HEK293 (cell line): ENCODE measurements around the gene KANSL3.

Source experiments
- CTCF ChIA-PET: fragments of 350-600 bp; formaldehyde crosslinking; extraction: SDS; loops from one replicate; lab custom pipeline; 2021; ENCODE audit warnings: antibody characterized with exemption; lab: Yijun Ruan, JAX
- POLR2A ChIA-PET: fragments of 300-600 bp; formaldehyde crosslinking; extraction: SDS; loops from one replicate; lab custom pipeline; 2020; ENCODE audit warnings: antibody characterized with exemption, inconsistent platforms; lab: Yijun Ruan, JAX
- H3K27ac ChIP-seq: fragments of 200-500 bp; sonication (Bioruptor generic); 2 replicates; pipeline ENCODE4 v1.5.1; 2014; ENCODE audit warnings: low read depth, low read length, control low read depth, inconsistent platforms; ENCODE audit errors: extremely low read depth
- H3K36me3 ChIP-seq, 2 experiments: fragments of 200-500 bp in 1 of 2; sonication (Bioruptor generic) in 1 of 2; 1 replicate in 1 of 2; 2 replicates in 1 of 2; pipeline ENCODE4 v1.5.1; 2014 to 2017; ENCODE audit warnings: inconsistent platforms in 2 of 2, low read length in 2 of 2; ENCODE audit not compliant: control insufficient read depth in 2 of 2, insufficient read depth in 1 of 2
- H3K4me1 ChIP-seq: fragments of 200-500 bp; sonication (Bioruptor generic); 2 replicates; pipeline ENCODE4 v1.5.1; 2014; ENCODE audit warnings: mild to moderate bottlenecking, low read length, inconsistent platforms; ENCODE audit not compliant: control insufficient read depth, insufficient read depth
- H3K4me3 ChIP-seq: 2 replicates; pipeline ENCODE4 v1.5.1; 2011; ENCODE audit warnings: low read depth, mild to moderate bottlenecking, control low read depth, low read length, moderate library complexity
- H3K9me3 ChIP-seq: fragments of 200-500 bp; sonication (Bioruptor generic); 2 replicates; pipeline ENCODE4 v1.5.1; 2014; ENCODE audit warnings: low read depth, low read length, inconsistent platforms; ENCODE audit not compliant: control insufficient read depth, insufficient read depth
- AEBP2 ChIP-seq: fragments of 450-650 bp; formaldehyde crosslinking; IDR thresholded peaks from 2 replicates; pipeline ENCODE4 v1.5.1; 2016; ENCODE audit warnings: missing biosample characterization, missing genetic modification characterization, borderline replicate concordance
- ATF2 ChIP-seq: fragments of 450-650 bp; formaldehyde crosslinking; IDR thresholded peaks from 2 replicates; pipeline ENCODE4 v1.5.1; 2016; ENCODE audit warnings: missing biosample characterization, missing genetic modification characterization, low read depth
- BCL11B ChIP-seq: fragments of 450-650 bp; formaldehyde crosslinking; IDR thresholded peaks from 2 replicates; pipeline ENCODE4 v1.5.1; 2016; ENCODE audit warnings: low read depth, missing biosample characterization, missing genetic modification characterization
- KLF9 ChIP-seq: fragments of 450-650 bp; formaldehyde crosslinking; IDR thresholded peaks from 2 replicates; pipeline ENCODE4 v1.5.1; 2016; ENCODE audit warnings: missing biosample characterization, missing genetic modification characterization, low read depth
- MZF1 ChIP-seq: fragments of 450-650 bp; formaldehyde crosslinking; IDR thresholded peaks from 2 replicates; pipeline ENCODE4 v1.5.1; 2017; ENCODE audit warnings: missing biosample characterization, missing genetic modification characterization, borderline replicate concordance
- PATZ1 ChIP-seq: fragments of 450-650 bp; formaldehyde crosslinking; IDR thresholded peaks from 2 replicates; pipeline ENCODE4 v1.5.1; 2016; ENCODE audit warnings: missing biosample characterization, missing genetic modification characterization
- SCRT1 ChIP-seq: fragments of 450-650 bp; formaldehyde crosslinking; IDR thresholded peaks from 2 replicates; pipeline ENCODE4 v1.5.1; 2016; ENCODE audit warnings: missing biosample characterization, missing genetic modification characterization, borderline replicate concordance
- SETDB1 ChIP-seq: IDR thresholded peaks from one replicate; pipeline ENCODE4 v1.6.1; 2017; ENCODE audit warnings: mild to moderate bottlenecking, low read length, moderate library complexity, mixed read lengths; ENCODE audit not compliant: insufficient read length
- YY1 ChIP-seq: fragments of 450-650 bp; formaldehyde crosslinking; IDR thresholded peaks from 2 replicates; pipeline ENCODE4 v1.5.1; 2018; ENCODE audit warnings: missing biosample characterization, missing genetic modification characterization
- ZBTB21 ChIP-seq: fragments of 450-650 bp; formaldehyde crosslinking; IDR thresholded peaks from 2 replicates; pipeline ENCODE4 v1.5.1; 2017; ENCODE audit warnings: missing biosample characterization, missing genetic modification characterization
- ZNF10 ChIP-seq: fragments of 450-650 bp; formaldehyde crosslinking; IDR thresholded peaks from 2 replicates; pipeline ENCODE4 v1.5.1; 2017; ENCODE audit warnings: missing biosample characterization, missing genetic modification characterization
- ZNF174 ChIP-seq: fragments of 450-650 bp; formaldehyde crosslinking; IDR thresholded peaks from 2 replicates; pipeline ENCODE4 v1.5.0; 2017; ENCODE audit warnings: missing biosample characterization, mild to moderate bottlenecking, missing genetic modification characterization
- ZNF175 ChIP-seq: fragments of 450-650 bp; formaldehyde crosslinking; IDR thresholded peaks from 2 replicates; pipeline ENCODE4 v1.5.1; 2016; ENCODE audit warnings: missing biosample characterization, missing genetic modification characterization
- ZNF18 ChIP-seq: fragments of 450-650 bp; formaldehyde crosslinking; IDR thresholded peaks from 2 replicates; pipeline ENCODE4 v1.5.1; 2016; ENCODE audit warnings: missing biosample characterization, missing genetic modification characterization
- ZNF248 ChIP-seq: fragments of 450-650 bp; formaldehyde crosslinking; IDR thresholded peaks from 2 replicates; pipeline ENCODE4 v1.5.1; 2017; ENCODE audit warnings: missing biosample characterization, missing genetic modification characterization
- ZNF266 ChIP-seq: fragments of 450-650 bp; formaldehyde crosslinking; IDR thresholded peaks from 2 replicates; pipeline ENCODE4 v1.5.1; 2016; ENCODE audit warnings: missing biosample characterization, missing genetic modification characterization, low read depth
- ZNF292 ChIP-seq: fragments of 450-650 bp; formaldehyde crosslinking; IDR thresholded peaks from 2 replicates; pipeline ENCODE4 v1.5.1; 2016; ENCODE audit warnings: low read depth, missing biosample characterization, missing genetic modification characterization, borderline replicate concordance
- ZNF311 ChIP-seq: fragments of 450-650 bp; formaldehyde crosslinking; IDR thresholded peaks from 2 replicates; pipeline ENCODE4 v1.5.1; 2017; ENCODE audit warnings: missing biosample characterization, missing genetic modification characterization, borderline replicate concordance
- ZNF394 ChIP-seq: fragments of 450-650 bp; formaldehyde crosslinking; IDR thresholded peaks from 2 replicates; pipeline ENCODE4 v1.5.1; 2016; ENCODE audit warnings: missing biosample characterization, missing genetic modification characterization, mild to moderate bottlenecking, moderate library complexity, borderline replicate concordance
- ZNF433 ChIP-seq: fragments of 450-650 bp; formaldehyde crosslinking; IDR thresholded peaks from 2 replicates; pipeline ENCODE4 v1.5.1; 2016; ENCODE audit warnings: missing biosample characterization, missing genetic modification characterization, low read depth
- ZNF549 ChIP-seq: fragments of 450-650 bp; IDR thresholded peaks from 2 replicates; pipeline ENCODE4 v1.5.1; 2018; ENCODE audit warnings: missing biosample characterization, missing genetic modification characterization, mild to moderate bottlenecking, inconsistent platforms, moderate library complexity
- ZNF621 ChIP-seq: fragments of 450-650 bp; formaldehyde crosslinking; IDR thresholded peaks from 2 replicates; pipeline ENCODE4 v1.5.1; 2017; ENCODE audit warnings: missing biosample characterization, missing genetic modification characterization
- ZNF629 ChIP-seq: fragments of 450-650 bp; formaldehyde crosslinking; IDR thresholded peaks from 2 replicates; pipeline ENCODE4 v1.5.1; 2017; ENCODE audit warnings: missing biosample characterization, missing genetic modification characterization
- ZNF747 ChIP-seq: fragments of 450-650 bp; formaldehyde crosslinking; IDR thresholded peaks from 2 replicates; pipeline ENCODE4 v1.5.1; 2016; ENCODE audit warnings: missing biosample characterization, missing genetic modification characterization
- ZNF776 ChIP-seq: fragments of 450-650 bp; formaldehyde crosslinking; IDR thresholded peaks from 2 replicates; pipeline ENCODE4 v1.5.0; 2017; ENCODE audit warnings: missing biosample characterization, missing genetic modification characterization, borderline replicate concordance
- ZNF792 ChIP-seq: fragments of 450-650 bp; formaldehyde crosslinking; IDR thresholded peaks from 2 replicates; pipeline ENCODE4 v1.5.1; 2016; ENCODE audit warnings: missing biosample characterization, missing genetic modification characterization
- ZSCAN16 ChIP-seq: fragments of 450-650 bp; formaldehyde crosslinking; IDR thresholded peaks from 2 replicates; pipeline ENCODE4 v1.5.1; 2016; ENCODE audit warnings: missing biosample characterization, missing genetic modification characterization
- ZSCAN23 ChIP-seq: fragments of 450-650 bp; formaldehyde crosslinking; IDR thresholded peaks from 2 replicates; pipeline ENCODE4 v1.5.1; 2016; ENCODE audit warnings: missing biosample characterization, missing genetic modification characterization

Gene KANSL3

DNA sequence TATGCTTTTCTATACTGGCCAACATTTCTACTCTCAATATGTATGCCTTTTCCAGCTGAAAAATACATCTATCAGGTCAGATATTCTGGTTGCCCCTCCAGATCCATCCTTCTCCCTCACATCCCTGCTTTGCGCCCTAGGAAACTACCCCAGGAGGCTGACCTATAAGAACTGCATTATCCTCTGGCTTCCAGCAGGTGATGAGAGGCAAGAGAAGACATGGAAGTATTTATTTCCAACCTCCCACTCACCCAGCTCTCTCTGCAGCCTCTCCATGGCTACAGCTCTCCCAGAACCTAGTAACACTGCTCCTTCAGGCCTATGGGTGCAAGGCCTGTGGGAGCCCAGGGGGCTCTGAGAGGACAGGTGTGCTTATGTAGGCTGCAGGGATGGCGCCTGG, 58.7 kb downstream of the KANSL3 start:
- TF ChIP-seq ZNF292: no peak
- TF ChIP-seq, all 188 proteins: peak for 0
- Histone ChIP-seq H3K27ac (no peak overlapping the region), H3K9me3 (no peaks in the 10 kb centered on the region), H3K4me3 (no peak overlapping the region), H3K36me3 (peaks cover 0 to 5% of the 10 kb centered on the region in 2 experiments; a peak in 1 of 3 replicates), H3K4me1 (no peaks in the 10 kb centered on the region)
- POLR2A ChIA-PET: no interaction called here
- CTCF ChIA-PET: interaction anchor here (0.7 to 1.8 kb wide), 4 partner anchors 13 to 221 kb away, joined by 3 to 6 read pairs (median 5); no protein-coding TSS in a partner anchor

- ChIA-PET POLR2A (no interaction called here), CTCF (interaction anchor here (1.2 to 1.8 kb wide), 2 partner anchors 13 to 24 kb away, joined by 6 read pairs; no protein-coding TSS in a partner anchor)
- no peak for TF ChIP-seq ZNF174 (tag by site-specific recombination)
- TF ChIP-seq ZSCAN16 (tag by site-specific recombination): no peak
- TF ChIP-seq ZNF747 (tag by site-specific recombination): no peak
- TF ChIP-seq SCRT1 (tag by site-specific recombination): no peak
- no peak for TF ChIP-seq ZNF248 (tag by site-specific recombination)
- TF ChIP-seq PATZ1 (tag by site-specific recombination): no peak
- TF ChIP-seq ZNF776 (tag by site-specific recombination): no peak
- TF ChIP-seq ZNF433 (tag by site-specific recombination): no peak
- TF ChIP-seq ZNF394 (tag by site-specific recombination): no peak
- no peak for TF ChIP-seq ZNF175 (tag by site-specific recombination)
- TF ChIP-seq ZNF18 (tag by site-specific recombination): no peak
- no peak for TF ChIP-seq ZNF792 (tag by site-specific recombination)
- TF ChIP-seq ZNF311 (tag by site-specific recombination): no peak
- no peak for TF ChIP-seq MZF1 (tag by site-specific recombination)
- no peak for TF ChIP-seq YY1
These were observed 59.4 kb downstream of the KANSL3 start for GRCh38 chr2:96578731-96579130.

GRCh38 chr2:96577501-96577900, 60.6 kb downstream of the KANSL3 start:
- ChIA-PET CTCF (no interaction called here), POLR2A (no interaction called here)
- H3K27ac ChIP-seq: no peak overlapping the region
- H3K36me3 ChIP-seq: no peaks in the 10 kb centered on the region
- no peaks in the 10 kb centered on the region for H3K4me1 ChIP-seq
- no peak overlapping the region for H3K4me3 ChIP-seq
- H3K9me3 ChIP-seq: no peaks in the 10 kb centered on the region
- no peak for TF ChIP-seq ZNF621
- no peak for TF ChIP-seq SETDB1
- TF ChIP-seq ATF2: no peak
- no peak for TF ChIP-seq ZSCAN23 (tag by site-specific recombination)
- TF ChIP-seq KLF9 (tag by site-specific recombination): no peak
- TF ChIP-seq ZNF629 (tag by site-specific recombination): no peak
- no peak for TF ChIP-seq BCL11B
- no peak for TF ChIP-seq ZBTB21
- no peak for TF ChIP-seq AEBP2 (tag by site-specific recombination)
- TF ChIP-seq ZNF266 (tag by site-specific recombination): no peak
- no peak for TF ChIP-seq ZNF549
- TF ChIP-seq ZNF10 (tag by site-specific recombination): no peak

More at GRCh38 chr2:96578731-96579130, 59.4 kb downstream of the KANSL3 start:
- Histone ChIP-seq H3K4me3 (no peak overlapping the region), H3K4me1 (no peaks in the 10 kb centered on the region), H3K9me3 (no peaks in the 10 kb centered on the region), H3K27ac (no peak overlapping the region), H3K36me3 (peaks cover 0 to 5% of the 10 kb centered on the region in 2 experiments; a peak in 1 of 3 replicates)
